Liver (tissue), 9 donors: ENCODE measurements around the gene NKIRAS1. TPM values are rescaled to one million over a fixed set of nuclear protein-coding genes. Genes with fewer than 3 reads are reported as not detected.

Experiments
- DNase-seq: peaks from one replicate; pipeline ENCODE4 v3.0.0-alpha.2; 2017; ENCODE audit warnings: low spot score
- H3K27ac ChIP-seq, 2 donors: one replicate each; pipeline ENCODE4 v1.7.0; 2013; ENCODE audit warnings: inconsistent platforms in 2 of 2, low read length in 2 of 2, control low read depth in 1 of 2, low read depth in 1 of 2, mild to moderate bottlenecking in 1 of 2
- H3K27me3 ChIP-seq, 4 donors: one replicate each; pipeline versions ENCODE4 v1.6.1 to v1.7.0; 2013; ENCODE audit warnings: low read length in 3 of 4, inconsistent platforms in 1 of 4, mild to moderate bottlenecking in 1 of 4, moderate library complexity in 1 of 4; ENCODE audit not compliant: control insufficient read depth in 4 of 4, insufficient read depth in 4 of 4
- H3K36me3 ChIP-seq, 4 donors: one replicate each; pipeline versions ENCODE4 v1.6.1 to v1.7.0; 2013; ENCODE audit warnings: low read length in 3 of 4, mild to moderate bottlenecking in 3 of 4, low read depth in 1 of 4, moderate library complexity in 1 of 4; ENCODE audit not compliant: control insufficient read depth in 4 of 4, insufficient read depth in 3 of 4
- H3K4me1 ChIP-seq, 4 donors: one replicate each; pipeline versions ENCODE4 v1.6.1 to v1.7.0; 2013; ENCODE audit warnings: low read length in 3 of 4, mild to moderate bottlenecking in 3 of 4, moderate library complexity in 1 of 4; ENCODE audit not compliant: control insufficient read depth in 4 of 4, insufficient read depth in 4 of 4
- H3K4me3 ChIP-seq, 3 donors: one replicate each; pipeline versions ENCODE4 v1.6.1 to v1.7.0; 2013; ENCODE audit warnings: low read length in 3 of 3, control low read depth in 1 of 3, low read depth in 1 of 3, mild to moderate bottlenecking in 1 of 3
- H3K9ac ChIP-seq, 2 donors: one replicate each; pipeline ENCODE4 v1.7.0; 2013; ENCODE audit warnings: low read length in 2 of 2, mild to moderate bottlenecking in 2 of 2, moderate library complexity in 2 of 2, control low read depth in 1 of 2, low read depth in 1 of 2
- H3K9me3 ChIP-seq, 4 donors: one replicate each; pipeline versions ENCODE4 v1.6.1 to v1.7.0; 2013; ENCODE audit warnings: low read length in 3 of 4; ENCODE audit not compliant: control insufficient read depth in 4 of 4
- EGR1 ChIP-seq, 2 donors: IDR thresholded peaks; 2 replicates each; pipeline ENCODE4 v1.6.1; 2016 to 2018; ENCODE audit warnings: antibody characterized with exemption in 2 of 2, low read depth in 2 of 2
- FOXA1 ChIP-seq: IDR thresholded peaks from 2 replicates; pipeline ENCODE4 v1.6.1; 2016; ENCODE audit warnings: antibody characterized with exemption
- FOXA2 ChIP-seq: IDR thresholded peaks from 2 replicates; pipeline ENCODE4 v1.6.1; 2016; ENCODE audit warnings: antibody characterized with exemption
- GABPA ChIP-seq, 2 donors: IDR thresholded peaks in 1 of 2; conservative IDR thresholded peaks in 1 of 2; 2 replicates each; pipeline ENCODE4 v1.6.1; 2016; ENCODE audit warnings: antibody characterized with exemption in 2 of 2, mild to moderate bottlenecking in 1 of 2, moderate library complexity in 1 of 2
- HNF4G ChIP-seq: IDR thresholded peaks from 2 replicates; pipeline ENCODE4 v1.6.1; 2016; ENCODE audit warnings: antibody characterized with exemption
- JUND ChIP-seq, 2 donors: IDR thresholded peaks; 2 replicates each; pipeline ENCODE4 v1.6.1; 2016; ENCODE audit warnings: antibody characterized with exemption in 2 of 2
- NR2F2 ChIP-seq: IDR thresholded peaks from 2 replicates; pipeline ENCODE4 v1.6.1; 2016; ENCODE audit warnings: antibody characterized with exemption
- RAD21 ChIP-seq, 2 donors: IDR thresholded peaks; 2 replicates each; pipeline ENCODE4 v1.6.1; 2016; ENCODE audit warnings: antibody characterized with exemption in 2 of 2, mild to moderate bottlenecking in 2 of 2
- RXRA ChIP-seq, 2 donors: IDR thresholded peaks; 2 replicates each; pipeline ENCODE4 v1.6.1; 2017 to 2018; ENCODE audit warnings: antibody characterized with exemption in 2 of 2, mild to moderate bottlenecking in 1 of 2
- SP1 ChIP-seq: IDR thresholded peaks from 2 replicates; pipeline ENCODE4 v1.6.1; 2018; ENCODE audit warnings: antibody characterized with exemption, mild to moderate bottlenecking
- TAF1 ChIP-seq: conservative IDR thresholded peaks from 2 replicates; pipeline ENCODE4 v1.6.1; 2016; ENCODE audit warnings: antibody characterized with exemption, mild to moderate bottlenecking
- YY1 ChIP-seq: IDR thresholded peaks from 2 replicates; pipeline ENCODE4 v1.6.1; 2016; ENCODE audit warnings: antibody characterized with exemption, mild to moderate bottlenecking
- WGBS: extraction: QIAGEN DNeasy Blood & Tissue Kit; methylation state at CpG from one replicate; pipeline ENCODE4 v1.1.7; 2013; 5-methylcytosine and 5-hydroxymethylcytosine counted together
- polyA plus RNA-seq, 2 donors: library from polyadenylated mRNA; stranded (reverse) in 1 of 2; unstranded in 1 of 2; fragments of 200-250 nt in 1 of 2; fragments of >200 nt in 1 of 2; fragmentation: Nextera tagmentation in 1 of 2; extraction: Ambion mirVana in 1 of 2; gene quantifications; one replicate each; pipeline versions ENCODE4 v1.2.1 to v1.2.3, GENCODE V29; 2013 to 2015
- total RNA-seq, 2 donors: library from RNA; depleted of rRNA; stranded (reverse); fragments of >200 nt; gene quantifications; one replicate each; pipeline ENCODE4 v1.2.3, GENCODE V29; 2014
- TF ChIP-seq, protein P1 (sequence below): IDR thresholded peaks from 2 replicates; pipeline ENCODE4 v1.6.1; 2016; ENCODE audit warnings: antibody characterized with exemption
- TF ChIP-seq, protein P2 (sequence below): IDR thresholded peaks from 2 replicates; pipeline ENCODE4 v1.6.1; 2016; ENCODE audit warnings: antibody characterized with exemption, mild to moderate bottlenecking
- TF ChIP-seq, protein P3 (sequence below): IDR thresholded peaks from 2 replicates; pipeline ENCODE4 v1.6.1; 2016; ENCODE audit warnings: antibody characterized with exemption
- TF ChIP-seq, protein P4 (sequence below): IDR thresholded peaks from 2 replicates; pipeline ENCODE4 v1.6.1; 2016; ENCODE audit warnings: antibody characterized with exemption
- TF ChIP-seq, protein P5 (sequence below): fragments of 150-350 bp; IDR thresholded peaks from 2 replicates; pipeline ENCODE4 v1.5.1; 2017; ENCODE audit warnings: improper control_type of control experiment, low read depth, low read length; ENCODE audit not compliant: missing input control
- donor health status: healthy.
- donor health status: healthy.
- donor health status: healthy.
- donor health status: healthy.
- donor health status: healthy.

The NKIRAS1 gene
- total and polyA plus RNA-seq, 4 donors: 4.6 to 12.6 (median 8.4) TPM

- Histone ChIP-seq H3K9me3 (no peaks in the 10 kb centered on the region), H3K4me1 (peaks cover 8 to 44% (median 38%) of the 10 kb centered on the region in 4 donors), H3K9ac (peak within 1 kb of the TSS; percentile 48 to 64), H3K4me3 (peak within 1 kb of the TSS; percentile 80 to 94 (median 84)), H3K27me3 (no peaks in the 10 kb centered on the region), H3K36me3 (no peaks in the 10 kb centered on the region), H3K27ac (peak within 1 kb of the TSS; percentile 81 to 92)
- DNase-seq: peak; percentile 80
- TF ChIP-seq, protein P1, sequence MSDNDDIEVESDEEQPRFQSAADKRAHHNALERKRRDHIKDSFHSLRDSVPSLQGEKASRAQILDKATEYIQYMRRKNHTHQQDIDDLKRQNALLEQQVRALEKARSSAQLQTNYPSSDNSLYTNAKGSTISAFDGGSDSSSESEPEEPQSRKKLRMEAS: no peak
- TF ChIP-seq NR2F2 (no peak), RAD21 (IDR thresholded peaks at IDR 0.05) (no peak), SP1 (no peak), FOXA1 (no peak), RXRA (IDR thresholded peaks at IDR 0.05) (no peak), JUND (IDR thresholded peaks at IDR 0.05) (no peak), FOXA2 (no peak), HNF4G (no peak), GABPA (IDR thresholded peaks at IDR 0.05 in 1 of 2, conservative IDR thresholded peaks at IDR 0.05 in 1 of 2) (no peak), EGR1 (IDR thresholded peaks at IDR 0.05; ENCODE audit: low read depth in 2 of 2) (no peak), TAF1 (no peak), YY1 (no peak)
- TF ChIP-seq, protein P2, sequence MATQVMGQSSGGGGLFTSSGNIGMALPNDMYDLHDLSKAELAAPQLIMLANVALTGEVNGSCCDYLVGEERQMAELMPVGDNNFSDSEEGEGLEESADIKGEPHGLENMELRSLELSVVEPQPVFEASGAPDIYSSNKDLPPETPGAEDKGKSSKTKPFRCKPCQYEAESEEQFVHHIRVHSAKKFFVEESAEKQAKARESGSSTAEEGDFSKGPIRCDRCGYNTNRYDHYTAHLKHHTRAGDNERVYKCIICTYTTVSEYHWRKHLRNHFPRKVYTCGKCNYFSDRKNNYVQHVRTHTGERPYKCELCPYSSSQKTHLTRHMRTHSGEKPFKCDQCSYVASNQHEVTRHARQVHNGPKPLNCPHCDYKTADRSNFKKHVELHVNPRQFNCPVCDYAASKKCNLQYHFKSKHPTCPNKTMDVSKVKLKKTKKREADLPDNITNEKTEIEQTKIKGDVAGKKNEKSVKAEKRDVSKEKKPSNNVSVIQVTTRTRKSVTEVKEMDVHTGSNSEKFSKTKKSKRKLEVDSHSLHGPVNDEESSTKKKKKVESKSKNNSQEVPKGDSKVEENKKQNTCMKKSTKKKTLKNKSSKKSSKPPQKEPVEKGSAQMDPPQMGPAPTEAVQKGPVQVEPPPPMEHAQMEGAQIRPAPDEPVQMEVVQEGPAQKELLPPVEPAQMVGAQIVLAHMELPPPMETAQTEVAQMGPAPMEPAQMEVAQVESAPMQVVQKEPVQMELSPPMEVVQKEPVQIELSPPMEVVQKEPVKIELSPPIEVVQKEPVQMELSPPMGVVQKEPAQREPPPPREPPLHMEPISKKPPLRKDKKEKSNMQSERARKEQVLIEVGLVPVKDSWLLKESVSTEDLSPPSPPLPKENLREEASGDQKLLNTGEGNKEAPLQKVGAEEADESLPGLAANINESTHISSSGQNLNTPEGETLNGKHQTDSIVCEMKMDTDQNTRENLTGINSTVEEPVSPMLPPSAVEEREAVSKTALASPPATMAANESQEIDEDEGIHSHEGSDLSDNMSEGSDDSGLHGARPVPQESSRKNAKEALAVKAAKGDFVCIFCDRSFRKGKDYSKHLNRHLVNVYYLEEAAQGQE: no peak
- TF ChIP-seq, protein P3, sequence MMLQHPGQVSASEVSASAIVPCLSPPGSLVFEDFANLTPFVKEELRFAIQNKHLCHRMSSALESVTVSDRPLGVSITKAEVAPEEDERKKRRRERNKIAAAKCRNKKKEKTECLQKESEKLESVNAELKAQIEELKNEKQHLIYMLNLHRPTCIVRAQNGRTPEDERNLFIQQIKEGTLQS: no peak
- TF ChIP-seq, protein P4, sequence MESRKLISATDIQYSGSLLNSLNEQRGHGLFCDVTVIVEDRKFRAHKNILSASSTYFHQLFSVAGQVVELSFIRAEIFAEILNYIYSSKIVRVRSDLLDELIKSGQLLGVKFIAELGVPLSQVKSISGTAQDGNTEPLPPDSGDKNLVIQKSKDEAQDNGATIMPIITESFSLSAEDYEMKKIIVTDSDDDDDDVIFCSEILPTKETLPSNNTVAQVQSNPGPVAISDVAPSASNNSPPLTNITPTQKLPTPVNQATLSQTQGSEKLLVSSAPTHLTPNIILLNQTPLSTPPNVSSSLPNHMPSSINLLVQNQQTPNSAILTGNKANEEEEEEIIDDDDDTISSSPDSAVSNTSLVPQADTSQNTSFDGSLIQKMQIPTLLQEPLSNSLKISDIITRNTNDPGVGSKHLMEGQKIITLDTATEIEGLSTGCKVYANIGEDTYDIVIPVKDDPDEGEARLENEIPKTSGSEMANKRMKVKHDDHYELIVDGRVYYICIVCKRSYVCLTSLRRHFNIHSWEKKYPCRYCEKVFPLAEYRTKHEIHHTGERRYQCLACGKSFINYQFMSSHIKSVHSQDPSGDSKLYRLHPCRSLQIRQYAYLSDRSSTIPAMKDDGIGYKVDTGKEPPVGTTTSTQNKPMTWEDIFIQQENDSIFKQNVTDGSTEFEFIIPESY: no peak
- TF ChIP-seq, protein P5, sequence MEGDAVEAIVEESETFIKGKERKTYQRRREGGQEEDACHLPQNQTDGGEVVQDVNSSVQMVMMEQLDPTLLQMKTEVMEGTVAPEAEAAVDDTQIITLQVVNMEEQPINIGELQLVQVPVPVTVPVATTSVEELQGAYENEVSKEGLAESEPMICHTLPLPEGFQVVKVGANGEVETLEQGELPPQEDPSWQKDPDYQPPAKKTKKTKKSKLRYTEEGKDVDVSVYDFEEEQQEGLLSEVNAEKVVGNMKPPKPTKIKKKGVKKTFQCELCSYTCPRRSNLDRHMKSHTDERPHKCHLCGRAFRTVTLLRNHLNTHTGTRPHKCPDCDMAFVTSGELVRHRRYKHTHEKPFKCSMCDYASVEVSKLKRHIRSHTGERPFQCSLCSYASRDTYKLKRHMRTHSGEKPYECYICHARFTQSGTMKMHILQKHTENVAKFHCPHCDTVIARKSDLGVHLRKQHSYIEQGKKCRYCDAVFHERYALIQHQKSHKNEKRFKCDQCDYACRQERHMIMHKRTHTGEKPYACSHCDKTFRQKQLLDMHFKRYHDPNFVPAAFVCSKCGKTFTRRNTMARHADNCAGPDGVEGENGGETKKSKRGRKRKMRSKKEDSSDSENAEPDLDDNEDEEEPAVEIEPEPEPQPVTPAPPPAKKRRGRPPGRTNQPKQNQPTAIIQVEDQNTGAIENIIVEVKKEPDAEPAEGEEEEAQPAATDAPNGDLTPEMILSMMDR: no peak
- under 1% methylated on average over 87 of the region's 88 CpGs for WGBS
These were observed 28.3 kb upstream of the NKIRAS1 start, which contains the start of gene NR1D2 for GRCh38 chr3:23944861-23945662. NR1D2 (plus strand) TSS chr3:23945286; CDS start chr3:23945579, 293 bp downstream.
